ENCODE measurements around the gene RBFOX2. TPM values are rescaled to one million over a fixed set of nuclear protein-coding genes. Genes with fewer than 3 reads are reported as not detected.
A peak's percentile ranks its signal among the peaks of the same experiment; 100 is the strongest.

RBFOX2 gene
- total RNA-seq, 2 experiments from 2014 or later = 54.3 to 78.7 TPM

- Histone ChIP-seq H3K4me1 (ENCODE audit: insufficient read depth, low read length, poor library complexity, severe bottlenecking) (no peaks in the 10 kb centered on the region), H3K4me3 (ENCODE audit: low read depth, low read length, poor library complexity, severe bottlenecking) (no peak overlapping the region), H4K20me1 (ENCODE audit: insufficient read depth, low read length) (no peaks in the 10 kb centered on the region), H2AFZ (ENCODE audit: low read length) (no peak overlapping the region), H3K9me3 (ENCODE audit: low read length) (peaks cover 2% of the 10 kb centered on the region; the same call in 1 of the 2 replicates), H3K36me3 (ENCODE audit: insufficient read depth, low read length) (peaks cover 26% of the 10 kb centered on the region), H3K79me2 (ENCODE audit: insufficient read depth, low read depth, low read length) (peaks cover 23% of the 10 kb centered on the region; the same call in 1 of the 2 replicates), H3K4me2 (ENCODE audit: low read length) (no peak overlapping the region), H3K27ac (ENCODE audit: low read depth, low read length, poor library complexity, severe bottlenecking) (no peak overlapping the region), H3K9me2 (ENCODE audit: insufficient read depth, low read length) (no peaks in the 10 kb centered on the region)
- intact Hi-C loops (cut with micrococcal nuclease; ENCODE audit: unreplicated experiment) = no loop called here
- no peak for DNase-seq (ENCODE audit: low spot score)
- TF ChIP-seq CTCF (conservative IDR thresholded peaks at IDR 0.05; ENCODE audit: low read length) (no peak), EZH2phosphoT487 (IDR thresholded peaks at IDR 0.05; ENCODE audit: borderline replicate concordance, low read depth, low read length) (no peak)
- BruUV-seq (replicated peaks) = no TSS peak
- ChIA-PET CTCF (ENCODE audit: unreplicated experiment) (interaction anchor here (1.0 kb wide), 1 partner anchor 21 kb away, joined by 3 read pairs; no protein-coding TSS in a partner anchor), POLR2A (no interaction called here)
Measured at GRCh38 chr22:35799150-35799549, 229.5 kb downstream of the RBFOX2 start.

GRCh38 chr22:35797411-35797810 lies 231.2 kb downstream of the RBFOX2 start:
- H3K36me3 ChIP-seq (ENCODE audit: insufficient read depth, low read length) = peaks cover 26% of the 10 kb centered on the region
- intact Hi-C loops (cut with micrococcal nuclease; ENCODE audit: unreplicated experiment) = no loop called here
- H3K4me1 ChIP-seq (ENCODE audit: insufficient read depth, low read length, poor library complexity, severe bottlenecking) = no peaks in the 10 kb centered on the region
- CTCF ChIA-PET (ENCODE audit: unreplicated experiment) = no interaction called here
- TF ChIP-seq EZH2phosphoT487 (IDR thresholded peaks at IDR 0.05; ENCODE audit: borderline replicate concordance, low read depth, low read length) = no peak
- TF ChIP-seq CTCF (conservative IDR thresholded peaks at IDR 0.05; ENCODE audit: low read length) = no peak
- BruUV-seq (replicated peaks) = no TSS peak
- H3K9me2 ChIP-seq (ENCODE audit: insufficient read depth, low read length) = no peaks in the 10 kb centered on the region
- H3K4me3 ChIP-seq (ENCODE audit: low read depth, low read length, poor library complexity, severe bottlenecking) = no peak overlapping the region
- no peak overlapping the region for H2AFZ ChIP-seq (ENCODE audit: low read length)
- no peaks in the 10 kb centered on the region for H3K9me3 ChIP-seq (ENCODE audit: low read length)
- peaks cover 23% of the 10 kb centered on the region; the same call in 1 of the 2 replicates for H3K79me2 ChIP-seq (ENCODE audit: insufficient read depth, low read depth, low read length)
- no peak for DNase-seq (ENCODE audit: low spot score)
- no peak overlapping the region for H3K27ac ChIP-seq (ENCODE audit: low read depth, low read length, poor library complexity, severe bottlenecking)
- H3K4me2 ChIP-seq (ENCODE audit: low read length) = no peak overlapping the region
- POLR2A ChIA-PET = no interaction called here
- H4K20me1 ChIP-seq (ENCODE audit: insufficient read depth, low read length) = no peaks in the 10 kb centered on the region

GRCh38 chr22:35795476-35795875 lies 233.1 kb downstream of the RBFOX2 start:
- no peaks in the 10 kb centered on the region for H3K9me2 ChIP-seq (ENCODE audit: insufficient read depth, low read length)
- no peak overlapping the region for H3K27ac ChIP-seq (ENCODE audit: low read depth, low read length, poor library complexity, severe bottlenecking)
- peaks cover 31% of the 10 kb centered on the region for H3K36me3 ChIP-seq (ENCODE audit: insufficient read depth, low read length)
- CTCF ChIA-PET (ENCODE audit: unreplicated experiment) = no interaction called here
- no peaks in the 10 kb centered on the region for H3K4me1 ChIP-seq (ENCODE audit: insufficient read depth, low read length, poor library complexity, severe bottlenecking)
- TF ChIP-seq CTCF (conservative IDR thresholded peaks at IDR 0.05; ENCODE audit: low read length) = no peak
- no peak for TF ChIP-seq EZH2phosphoT487 (IDR thresholded peaks at IDR 0.05; ENCODE audit: borderline replicate concordance, low read depth, low read length)
- no peak overlapping the region for H3K4me2 ChIP-seq (ENCODE audit: low read length)
- DNase-seq (ENCODE audit: low spot score) = no peak
- no peak overlapping the region for H3K4me3 ChIP-seq (ENCODE audit: low read depth, low read length, poor library complexity, severe bottlenecking)
- no peaks in the 10 kb centered on the region for H3K9me3 ChIP-seq (ENCODE audit: low read length)
- BruUV-seq (replicated peaks) = TSS peak; percentile 13
- no peaks in the 10 kb centered on the region for H4K20me1 ChIP-seq (ENCODE audit: insufficient read depth, low read length)
- no peak overlapping the region for H2AFZ ChIP-seq (ENCODE audit: low read length)
- intact Hi-C loops (cut with micrococcal nuclease; ENCODE audit: unreplicated experiment) = no loop called here
- POLR2A ChIA-PET = interaction anchor here (0.7 to 1.4 kb wide), 2 partner anchors 46 to 120 kb away, joined by 3 to 5 read pairs; no protein-coding TSS in a partner anchor
- peaks cover 25% of the 10 kb centered on the region; the same call in 1 of the 2 replicates for H3K79me2 ChIP-seq (ENCODE audit: insufficient read depth, low read depth, low read length)

All from OCI-LY7 (cell line).